Spleen (tissue), 11 donors: ENCODE results near the gene FAM222A. TPM values are rescaled to one million over a fixed set of nuclear protein-coding genes. Genes with fewer than 3 reads are reported as not detected.

Experiments used
- DNase-seq: peaks from one replicate; pipeline ENCODE4 v3.0.0-alpha.2; 2020
- H3K27ac ChIP-seq, 8 donors: fragments of 200-600 bp; sonication (generic) in 7 of 8; 1 replicate in 4 of 8; 2 replicates in 4 of 8; pipeline versions ENCODE4 v1.5.0 to v1.8.0; 2016 to 2021; ENCODE audit warnings: inconsistent platforms in 4 of 8, mild to moderate bottlenecking in 4 of 8, moderate library complexity in 1 of 8
- H3K27me3 ChIP-seq, 7 donors: fragments of 200-600 bp; sonication (generic) in 6 of 7; replicated peaks in 1 of 7; 1 replicate in 4 of 7; 2 replicates in 3 of 7; pipeline versions ENCODE4 v1.5.0 to v1.8.0; 2016 to 2021; ENCODE audit warnings: inconsistent platforms in 3 of 7, mild to moderate bottlenecking in 1 of 7
- H3K36me3 ChIP-seq, 6 donors: fragments of 200-600 bp; sonication (generic) in 5 of 6; 1 replicate in 4 of 6; 2 replicates in 2 of 6; pipeline versions ENCODE4 v1.5.0 to v1.8.0; 2016 to 2021; ENCODE audit warnings: inconsistent platforms in 2 of 6
- H3K4me1 ChIP-seq, 6 donors: fragments of 200-600 bp; sonication (generic) in 5 of 6; 1 replicate in 3 of 6; 2 replicates in 3 of 6; pipeline versions ENCODE4 v1.5.0 to v1.8.0; 2016 to 2021; ENCODE audit warnings: inconsistent platforms in 3 of 6
- H3K4me3 ChIP-seq, 8 donors: fragments of 200-600 bp; sonication (generic) in 7 of 8; 1 replicate in 4 of 8; 2 replicates in 4 of 8; pipeline versions ENCODE4 v1.5.0 to v1.8.0; 2016 to 2021; ENCODE audit warnings: inconsistent platforms in 4 of 8, mild to moderate bottlenecking in 4 of 8, moderate library complexity in 2 of 8
- H3K9me3 ChIP-seq, 8 donors: fragments of 200-600 bp; sonication (generic) in 7 of 8; 1 replicate in 4 of 8; 2 replicates in 4 of 8; pipeline versions ENCODE4 v1.5.0 to v1.8.0; 2016 to 2021; ENCODE audit warnings: inconsistent platforms in 4 of 8
- CTCF ChIP-seq, 11 experiments: fragments of 200-600 bp in 7 of 11; fragments of 450-650 bp in 4 of 11; sonication (generic) in 4 of 11; IDR thresholded peaks in 8 of 11; conservative IDR thresholded peaks in 3 of 11; 1 replicate in 7 of 11; 2 replicates in 4 of 11; pipeline versions ENCODE4 v1.4.0 to v1.8.0; 2016 to 2021; ENCODE audit warnings: antibody characterized with exemption in 11 of 11, inconsistent platforms in 4 of 11, mild to moderate bottlenecking in 1 of 11
- POLR2A ChIP-seq, 3 donors: fragments of 450-650 bp; IDR thresholded peaks; one replicate each; pipeline ENCODE4 v1.5.1; 2017; ENCODE audit warnings: antibody characterized with exemption in 3 of 3, mild to moderate bottlenecking in 1 of 3
- POLR2AphosphoS5 ChIP-seq, 3 donors: sonication (generic); formaldehyde crosslinking; IDR thresholded peaks; one replicate each; pipeline ENCODE4 v1.5.1; 2017; ENCODE audit warnings: antibody characterized with exemption in 3 of 3
- WGBS, 5 donors: extraction: QIAGEN DNeasy Blood & Tissue Kit in 3 of 5; methylation state at CpG; one replicate each; pipeline versions ENCODE4 v1.1.5 to v1.1.7; 2013 to 2018; 5-methylcytosine and 5-hydroxymethylcytosine counted together
- intact Hi-C: fragments of 100-400 bp; cut with DNase I; formaldehyde crosslinking; loops from one replicate; pipeline ENCODE4 v1.15.0; 2023; ENCODE audit warnings: low total_unique reads
- polyA plus RNA-seq, 3 donors: library from polyadenylated mRNA; stranded (reverse); fragments of 200-250 nt; gene quantifications; one replicate each; pipeline ENCODE4 v1.2.1, GENCODE V29; 2013
- total RNA-seq, 7 donors: library from RNA; depleted of rRNA in 3 of 7; stranded (reverse); fragments of >200 nt in 3 of 7; fragmentation: NEBNext Ultra II Directional in 4 of 7; extraction: Animal tissue kit (Norgen Biotek cat#: 25700) in 4 of 7; gene quantifications; one replicate each; pipeline versions ENCODE4 v1.1.0 to v1.2.1, GENCODE V29; 2016 to 2021
- donor health status: healthy with polysubstance abuse.
- donor health status: DM: no; HTN: no; CAD: no; lungs with moderate emphysema.
- donor health status: DM: no; HTN: no; CAD: no.
- donor health status: Bipolar disorder and iron deficiency.
- donor health status: healthy.
- donor health status: DM: no; HTN: no; CAD: no.
- donor health status: DM: yes; HTN: yes; CAD: no.

FAM222A gene
- total and polyA plus RNA-seq, 10 donors: 1.3 to 30.7 (median 16.8) TPM

- Histone ChIP-seq H3K9me3 (no peaks in the 10 kb centered on the region), H3K27me3 (peaks cover 0 to 18% (median 8%) of the 10 kb centered on the region in 7 donors), H3K27ac (peak overlapping the region in 4 of 8 donors; percentile 5 to 36 (median 16)), H3K36me3 (no peaks in the 10 kb centered on the region), H3K4me3 (no peak overlapping the region), H3K4me1 (peaks cover 7 to 72% (median 41%) of the 10 kb centered on the region in 6 donors)
- intact Hi-C loops: no loop called here
- WGBS, 5 donors: 66 to 82% (median 76%) methylated on average over 12 to 13 of the region's 13 CpGs
- no peak for TF ChIP-seq POLR2A (IDR thresholded peaks at IDR 0.05)
- TF ChIP-seq CTCF (IDR thresholded peaks at IDR 0.05 in 8 of 11, conservative IDR thresholded peaks at IDR 0.05 in 3 of 11): no peak
- peak in 1 of 3 donors; percentile 48 for TF ChIP-seq POLR2AphosphoS5 (IDR thresholded peaks at IDR 0.05)
- no peak for DNase-seq
These were observed 9.8 kb downstream of the FAM222A start for GRCh38 chr12:109723311-109723881.

- intact Hi-C loops: no loop called here
- DNase-seq: no peak
- Histone ChIP-seq H3K4me1 (peaks cover 0 to 61% (median 36%) of the 10 kb centered on the region in 6 donors), H3K36me3 (no peaks in the 10 kb centered on the region), H3K9me3 (no peaks in the 10 kb centered on the region), H3K27me3 (peaks cover 0 to 8% (median 0%) of the 10 kb centered on the region in 7 donors), H3K4me3 (no peak overlapping the region), H3K27ac (no peak overlapping the region)
- TF ChIP-seq CTCF (IDR thresholded peaks at IDR 0.05 in 8 of 11, conservative IDR thresholded peaks at IDR 0.05 in 3 of 11) (no peak), POLR2A (IDR thresholded peaks at IDR 0.05) (no peak), POLR2AphosphoS5 (IDR thresholded peaks at IDR 0.05) (no peak)
- WGBS, 5 donors: 89 to 96% (median 91%) methylated on average over 11 to 14 of the region's 14 CpGs
These were observed 10.8 kb downstream of the FAM222A start for GRCh38 chr12:109724321-109724892.

- intact Hi-C loops: no loop called here
- Histone ChIP-seq H3K9me3 (no peaks in the 10 kb centered on the region), H3K27ac (no peak overlapping the region), H3K27me3 (no peaks in the 10 kb centered on the region), H3K36me3 (no peaks in the 10 kb centered on the region), H3K4me3 (no peak overlapping the region), H3K4me1 (peaks cover 0 to 50% (median 26%) of the 10 kb centered on the region in 6 donors)
- TF ChIP-seq POLR2AphosphoS5 (IDR thresholded peaks at IDR 0.05) (no peak), CTCF (IDR thresholded peaks at IDR 0.05 in 8 of 11, conservative IDR thresholded peaks at IDR 0.05 in 3 of 11) (no peak), POLR2A (IDR thresholded peaks at IDR 0.05) (no peak)
- DNase-seq: peak; percentile 54
- 80 to 88% (median 86%) methylated on average over 24 of the region's 24 CpGs for WGBS, 5 donors
These were observed 11.9 kb downstream of the FAM222A start for GRCh38 chr12:109725321-109726105.

- intact Hi-C loops: no loop called here
- DNase-seq: no peak
- H3K4me3 ChIP-seq: no peak overlapping the region
- H3K27ac ChIP-seq: no peak overlapping the region
- no peaks in the 10 kb centered on the region for H3K36me3 ChIP-seq
- no peaks in the 10 kb centered on the region for H3K9me3 ChIP-seq
- no peaks in the 10 kb centered on the region for H3K27me3 ChIP-seq
- TF ChIP-seq CTCF (IDR thresholded peaks at IDR 0.05 in 8 of 11, conservative IDR thresholded peaks at IDR 0.05 in 3 of 11) (no peak), POLR2A (IDR thresholded peaks at IDR 0.05) (no peak), POLR2AphosphoS5 (IDR thresholded peaks at IDR 0.05) (no peak)
- H3K4me1 ChIP-seq: peaks cover 0 to 44% (median 20%) of the 10 kb centered on the region in 6 donors
- 93 to 100% (median 96%) methylated on average over 1 of the region's 1 CpG for WGBS, 5 donors
These were observed 12.5 kb downstream of the FAM222A start for GRCh38 chr12:109726106-109726497.
